CD4-positive, alpha-beta T cell (primary cell): ENCODE data around the gene FBXL22. TPM values are rescaled to one million over a fixed set of nuclear protein-coding genes. Genes with fewer than 3 reads are reported as not detected.
A peak's percentile ranks its signal among the peaks of the same experiment; 100 is the strongest.

ENCODE experiments used
- ATAC-seq: fragments of 200-7000 bp; cut with Tn5 transposase; one replicate; pipeline ENCODE4 v1.10.0; 2022; ENCODE audit warnings: mild to moderate bottlenecking; ENCODE audit not compliant: poor library complexity
- CTCF ChIA-PET: fragments of 350-600 bp; sonication (Branson Sonifier 250); formaldehyde crosslinking; loops from one replicate; lab custom pipeline; 2021; ENCODE audit warnings: antibody characterized with exemption, inconsistent platforms; lab: Charles Lee
- POLR2A ChIA-PET: fragments of 350-600 bp; sonication (Branson Sonifier 250); formaldehyde crosslinking; loops from one replicate; lab custom pipeline; 2021; ENCODE audit warnings: antibody characterized with exemption, inconsistent platforms; lab: Charles Lee
- DNase-seq, 14 experiments: peaks; one replicate each; pipeline ENCODE4 v3.0.0-alpha.2; 2013 to 2020; ENCODE audit warnings: mixed read lengths in 2 of 14
- H3K27ac ChIP-seq, 2 donors: one replicate each; pipeline versions ENCODE4 v1.5.1 to v1.7.0; 2013; ENCODE audit warnings: low read length in 2 of 2, low read depth in 1 of 2, mild to moderate bottlenecking in 1 of 2
- H3K27me3 ChIP-seq, 2 experiments: 1 replicate in 1 of 2; 2 replicates in 1 of 2; pipeline versions ENCODE4 v1.6.1 to v1.7.0; 2013; ENCODE audit warnings: low read length in 2 of 2, control low read depth in 1 of 2, mild to moderate bottlenecking in 1 of 2, moderate library complexity in 1 of 2; ENCODE audit not compliant: insufficient read depth in 2 of 2, control insufficient read depth in 1 of 2
- H3K36me3 ChIP-seq: one replicate; pipeline ENCODE4 v1.6.1; 2013; ENCODE audit warnings: low read length, control low read depth; ENCODE audit not compliant: insufficient read depth
- H3K4me1 ChIP-seq: one replicate; pipeline ENCODE4 v1.6.1; 2013; ENCODE audit warnings: low read length, control low read depth; ENCODE audit not compliant: insufficient read depth
- H3K4me3 ChIP-seq: one replicate; pipeline ENCODE4 v1.5.1; 2013; ENCODE audit warnings: mild to moderate bottlenecking, low read length, moderate library complexity
- H3K9me3 ChIP-seq, 2 experiments: 1 replicate in 1 of 2; 2 replicates in 1 of 2; pipeline versions ENCODE4 v1.6.1 to v1.7.0; 2013; ENCODE audit warnings: low read length in 2 of 2, mild to moderate bottlenecking in 2 of 2, control low read depth in 1 of 2, moderate library complexity in 1 of 2; ENCODE audit not compliant: control insufficient read depth in 1 of 2, insufficient read depth in 1 of 2
- H3K27ac Mint-ChIP-seq: one replicate; pipeline ENCODE4 v1.8.0; 2020; ENCODE audit warnings: mixed read lengths
- H3K27me3 Mint-ChIP-seq: one replicate; pipeline ENCODE4 v1.8.0; 2021; ENCODE audit warnings: mixed read lengths
- H3K36me3 Mint-ChIP-seq: one replicate; pipeline ENCODE4 v1.8.0; 2021; ENCODE audit warnings: low read depth, mixed read lengths
- H3K4me1 Mint-ChIP-seq: one replicate; pipeline ENCODE4 v1.8.0; 2021; ENCODE audit warnings: low read depth, mixed read lengths
- H3K4me3 Mint-ChIP-seq: one replicate; pipeline ENCODE4 v1.8.0; 2020; ENCODE audit warnings: mild to moderate bottlenecking, mixed read lengths
- H3K9me3 Mint-ChIP-seq: one replicate; pipeline ENCODE4 v1.8.0; 2020; ENCODE audit warnings: mixed read lengths
- intact Hi-C, 2 experiments: fragments of 100-400 bp; cut with DNase I in 1 of 2; cut with micrococcal nuclease in 1 of 2; formaldehyde crosslinking; loops; one replicate each; pipeline versions ENCODE4 v1.15.1 to v1.9.0; 2023 to 2025; cut with DNase I, micrococcal nuclease
- total RNA-seq, 174 experiments: library from RNA in 2 of 174; stranded (reverse) in 2 of 174; gene quantifications; one replicate each; pipeline ENCODE4 v1.2.3 and lab custom pipeline; 2021 to 2026
- TF ChIP-seq, protein P1 (sequence below): fragments of 200-600 bp; IDR thresholded peaks from one replicate; pipeline ENCODE4 v1.8.0; 2022; ENCODE audit warnings: antibody characterized with exemption, mild to moderate bottlenecking

FBXL22 gene
- total RNA-seq, 2 experiments from 2014 or later, result 0.66 to 1.6 TPM

DNA sequence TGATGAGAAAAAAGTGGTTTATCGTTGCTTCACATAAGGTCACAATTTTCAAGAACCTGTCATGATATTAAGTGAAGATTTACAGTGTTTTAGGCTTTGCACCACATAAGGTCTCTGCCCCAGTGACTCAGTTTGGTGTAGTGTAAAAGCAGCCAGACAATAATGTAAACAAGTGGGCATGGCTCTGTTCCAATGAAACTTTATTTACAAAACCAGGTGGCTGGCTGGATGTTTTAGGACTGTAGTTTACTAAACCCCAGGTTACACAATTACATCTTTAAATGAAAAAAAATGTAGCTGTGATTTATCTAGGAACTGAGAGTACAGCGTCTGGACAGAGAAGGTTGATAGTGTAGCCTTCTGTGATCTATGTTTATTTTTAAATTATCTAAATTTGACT, 9.7 kb upstream of the FBXL22 start:
- POLR2A ChIA-PET, result interaction anchor here (0.7 to 1.0 kb wide), 2 partner anchors 63 to 84 kb away, joined by 3 to 5 read pairs; partner anchors contain the start of gene USP3
- H3K27ac Mint-ChIP-seq, result peak overlapping the region; percentile 61

DNA sequence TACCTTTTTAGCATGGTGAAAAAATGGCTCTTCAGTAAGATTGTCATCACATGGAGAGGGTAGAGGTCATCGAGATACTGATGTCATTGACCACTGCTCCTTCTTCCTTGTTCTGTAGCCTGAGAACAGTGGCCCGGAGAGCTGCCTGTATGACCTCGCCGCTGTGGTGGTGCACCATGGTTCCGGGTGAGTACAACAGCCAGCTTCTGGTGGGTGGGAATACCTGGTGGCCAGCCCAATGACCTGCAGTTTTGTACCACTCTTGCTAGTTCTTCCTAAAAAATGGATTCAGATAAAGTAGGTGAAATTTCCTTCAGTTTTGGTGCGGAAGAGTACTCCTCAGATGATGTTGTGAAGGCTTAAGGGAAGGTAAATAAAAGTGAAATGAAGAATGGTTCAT, 8.4 kb upstream of the FBXL22 start:
- H3K27me3 Mint-ChIP-seq, result no peaks in the 10 kb centered on the region
- peak overlapping the region; percentile 15 for H3K27ac Mint-ChIP-seq
- no peaks in the 10 kb centered on the region for H3K9me3 Mint-ChIP-seq
- H3K36me3 ChIP-seq, result peaks cover 84% of the 10 kb centered on the region
- H3K4me3 ChIP-seq, result no peak overlapping the region
- ChIA-PET POLR2A (interaction anchor here (0.8 kb wide), 1 partner anchor 11 kb away, joined by 3 read pairs; no protein-coding TSS in a partner anchor), CTCF (interaction anchor here (0.5 kb wide), 1 partner anchor 77 kb away, joined by 3 read pairs; no protein-coding TSS in a partner anchor)
- no peaks in the 10 kb centered on the region for H3K9me3 ChIP-seq
- H3K4me1 ChIP-seq, result no peaks in the 10 kb centered on the region
- peaks cover 34% of the 10 kb centered on the region for H3K4me1 Mint-ChIP-seq
- no peaks in the 10 kb centered on the region for H3K27me3 ChIP-seq
- TF ChIP-seq, protein P1, sequence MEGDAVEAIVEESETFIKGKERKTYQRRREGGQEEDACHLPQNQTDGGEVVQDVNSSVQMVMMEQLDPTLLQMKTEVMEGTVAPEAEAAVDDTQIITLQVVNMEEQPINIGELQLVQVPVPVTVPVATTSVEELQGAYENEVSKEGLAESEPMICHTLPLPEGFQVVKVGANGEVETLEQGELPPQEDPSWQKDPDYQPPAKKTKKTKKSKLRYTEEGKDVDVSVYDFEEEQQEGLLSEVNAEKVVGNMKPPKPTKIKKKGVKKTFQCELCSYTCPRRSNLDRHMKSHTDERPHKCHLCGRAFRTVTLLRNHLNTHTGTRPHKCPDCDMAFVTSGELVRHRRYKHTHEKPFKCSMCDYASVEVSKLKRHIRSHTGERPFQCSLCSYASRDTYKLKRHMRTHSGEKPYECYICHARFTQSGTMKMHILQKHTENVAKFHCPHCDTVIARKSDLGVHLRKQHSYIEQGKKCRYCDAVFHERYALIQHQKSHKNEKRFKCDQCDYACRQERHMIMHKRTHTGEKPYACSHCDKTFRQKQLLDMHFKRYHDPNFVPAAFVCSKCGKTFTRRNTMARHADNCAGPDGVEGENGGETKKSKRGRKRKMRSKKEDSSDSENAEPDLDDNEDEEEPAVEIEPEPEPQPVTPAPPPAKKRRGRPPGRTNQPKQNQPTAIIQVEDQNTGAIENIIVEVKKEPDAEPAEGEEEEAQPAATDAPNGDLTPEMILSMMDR, result no peak
- no peak overlapping the region for H3K27ac ChIP-seq
- H3K4me3 Mint-ChIP-seq, result no peak overlapping the region
- intact Hi-C loops, result loop anchor here (2.0 to 5.0 kb wide), 2 partner anchors 16 to 47 kb away; no protein-coding TSS in a partner anchor
- peaks cover 95% of the 10 kb centered on the region for H3K36me3 Mint-ChIP-seq
- no peak for ATAC-seq
- no peak for DNase-seq

More for the DNA sequence above, 9.7 kb upstream of the FBXL22 start:
- Histone ChIP-seq H3K9me3 (no peaks in the 10 kb centered on the region), H3K4me1 (no peaks in the 10 kb centered on the region), H3K4me3 (no peak overlapping the region), H3K27ac (no peak overlapping the region), H3K36me3 (peaks cover 89% of the 10 kb centered on the region), H3K27me3 (no peaks in the 10 kb centered on the region)
- Mint-ChIP-seq H3K27me3 (no peaks in the 10 kb centered on the region), H3K4me1 (peaks cover 28% of the 10 kb centered on the region), H3K4me3 (no peak overlapping the region), H3K36me3 (peaks cover 96% of the 10 kb centered on the region), H3K9me3 (no peaks in the 10 kb centered on the region)
- TF ChIP-seq, protein P1, result no peak
- no peak for DNase-seq
- intact Hi-C loops, result loop anchor here in 1 of 2 experiments (5.0 kb wide), 1 partner anchor 45 kb away; no protein-coding TSS in a partner anchor
- ATAC-seq, result no peak
- CTCF ChIA-PET, result interaction anchor here (0.6 to 1.9 kb wide), 3 partner anchors 11 to 128 kb away, joined by 3 to 4 read pairs (median 3); partner anchors contain the start of gene FBXL22

DNA sequence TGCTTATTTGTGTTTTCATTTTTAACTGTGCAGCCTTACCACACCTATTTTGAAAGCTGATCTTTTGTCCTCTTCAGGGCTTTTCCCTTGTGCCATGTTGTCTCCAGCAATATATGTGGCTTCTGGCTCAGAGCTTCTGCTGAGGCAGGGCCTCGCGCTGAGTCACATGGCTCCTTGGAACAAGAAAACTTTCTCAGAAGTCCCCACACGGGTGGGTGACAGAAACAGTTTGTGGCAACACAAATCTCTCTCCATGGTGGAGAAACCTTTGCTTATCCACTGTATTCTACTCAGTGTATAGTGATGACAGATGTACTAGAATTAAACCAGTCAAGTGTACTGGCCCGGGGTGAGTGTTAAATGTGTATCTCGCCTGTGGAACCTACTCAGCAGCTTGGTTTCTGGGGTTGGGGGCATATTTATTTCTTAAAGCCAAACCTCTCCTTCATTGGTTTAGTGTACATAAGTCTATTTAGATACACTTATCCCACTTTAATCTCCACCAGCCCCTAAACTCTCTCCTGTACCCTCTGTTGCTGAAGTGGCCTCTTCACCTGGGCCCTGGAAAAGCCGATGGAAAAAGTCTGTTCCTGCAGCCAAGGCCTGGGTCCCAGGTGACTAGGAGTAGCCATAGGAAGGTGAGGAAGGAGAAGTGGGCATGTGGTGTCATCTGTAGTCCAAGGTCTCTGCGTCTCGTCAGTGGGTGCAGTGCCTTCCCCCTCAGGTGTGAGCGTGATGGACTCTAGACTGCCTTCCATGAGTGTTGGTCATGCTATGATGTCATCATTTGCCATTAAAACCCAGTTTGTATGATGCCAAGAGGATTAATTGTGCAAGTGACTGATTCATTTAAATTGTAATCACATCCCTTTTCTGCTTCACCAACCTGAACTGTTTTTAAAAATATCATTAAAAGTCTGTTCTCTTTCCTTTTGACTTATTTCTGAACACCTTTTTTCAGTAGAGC, 3.2 kb upstream of the FBXL22 start:
- intact Hi-C loops, result loop anchor here in 1 of 2 experiments (10.0 kb wide), 2 partner anchors 309 to 549 kb away; partner anchors contain the start of gene TPM1
- H3K4me1 ChIP-seq, result peaks cover 18% of the 10 kb centered on the region
- H3K36me3 ChIP-seq, result peaks cover 52% of the 10 kb centered on the region
- no peak overlapping the region for H3K4me3 ChIP-seq
- no peaks in the 10 kb centered on the region for H3K27me3 ChIP-seq
- DNase-seq (peak in 1 of 14 experiments; percentile 28), ATAC-seq (no peak)
- H3K27ac ChIP-seq, result no peak overlapping the region
- TF ChIP-seq, protein P1, result no peak
- Mint-ChIP-seq H3K4me3 (no peak overlapping the region), H3K4me1 (peaks cover 69% of the 10 kb centered on the region), H3K9me3 (no peaks in the 10 kb centered on the region), H3K27me3 (no peaks in the 10 kb centered on the region), H3K36me3 (peaks cover 61% of the 10 kb centered on the region), H3K27ac (peak overlapping the region; percentile 72)
- ChIA-PET CTCF (interaction anchor here (1.6 kb wide), 1 partner anchor 128 kb away, joined by 7 read pairs; no protein-coding TSS in a partner anchor), POLR2A (interaction anchor here (0.9 to 2.0 kb wide), 3 partner anchors 90 to 873 kb away, joined by 3 to 5 read pairs (median 3); partner anchors contain the start of gene USP3)
- H3K9me3 ChIP-seq, result no peaks in the 10 kb centered on the region
